WTC11 (cell line): ENCODE measurements around the gene SPATA19. TPM values are rescaled to one million over a fixed set of nuclear protein-coding genes. Genes with fewer than 3 reads are reported as not detected.

Experiments used
- ATAC-seq: fragments of 200-7000 bp; cut with Tn5 transposase; 2 replicates; pipeline ENCODE4 v1.10.0; 2021; ENCODE audit warnings: mild to moderate bottlenecking, moderate library complexity
- CTCF ChIA-PET: fragments of 300-600 bp; sonication (Branson Sonifier 250); formaldehyde crosslinking; loops from one replicate; lab custom pipeline; 2021; ENCODE audit warnings: antibody characterized with exemption; lab: Charles Lee
- POLR2A ChIA-PET: fragments of 350-600 bp; sonication (Branson Sonifier 250); formaldehyde crosslinking; loops from one replicate; lab custom pipeline; 2021; ENCODE audit warnings: antibody characterized with exemption; lab: Charles Lee
- DNase-seq: peaks from one replicate; pipeline ENCODE4 v3.0.0; 2021; ENCODE audit warnings: low spot score
- H3K27ac Mint-ChIP-seq: 2 replicates; pipeline ENCODE4 v1.8.0; 2021; ENCODE audit warnings: mixed read lengths
- H3K27me3 Mint-ChIP-seq: 2 replicates; pipeline ENCODE4 v1.8.0; 2021; ENCODE audit warnings: low read depth, mild to moderate bottlenecking, moderate library complexity, mixed read lengths
- H3K36me3 Mint-ChIP-seq: 2 replicates; pipeline ENCODE4 v1.8.0; 2021; ENCODE audit warnings: mixed read lengths
- H3K4me1 Mint-ChIP-seq: 2 replicates; pipeline ENCODE4 v1.8.0; 2022; ENCODE audit warnings: mixed read lengths
- H3K4me3 Mint-ChIP-seq: 2 replicates; pipeline ENCODE4 v1.8.0; 2021; ENCODE audit warnings: mild to moderate bottlenecking, moderate library complexity, mixed read lengths
- H3K9me3 Mint-ChIP-seq: 2 replicates; pipeline ENCODE4 v1.8.0; 2021; ENCODE audit warnings: mixed read lengths
- CREM ChIP-seq: sonication (generic); formaldehyde crosslinking; IDR thresholded peaks from 2 replicates; pipeline ENCODE4 v1.8.1; 2022; ENCODE audit warnings: mild to moderate bottlenecking, missing genetic modification reagents, moderate library complexity
- E2F4 ChIP-seq: sonication (generic); formaldehyde crosslinking; IDR thresholded peaks from 2 replicates; pipeline ENCODE4 v1.8.1; 2022; ENCODE audit warnings: low read depth, mild to moderate bottlenecking, moderate library complexity, missing genetic modification reagents, borderline replicate concordance
- ELF4 ChIP-seq: sonication (generic); formaldehyde crosslinking; IDR thresholded peaks from 2 replicates; pipeline ENCODE4 v1.8.1; 2022; ENCODE audit warnings: low read depth, mild to moderate bottlenecking, moderate library complexity, missing genetic modification reagents
- GRHL2 ChIP-seq: fragments of 250-450 bp; sonication (Bioruptor Pico); IDR thresholded peaks from 2 replicates; pipeline ENCODE4 v1.8.0; 2022; ENCODE audit warnings: mild to moderate bottlenecking, moderate library complexity; ENCODE audit not compliant: insufficient replicate concordance, severe bottlenecking
- GTF2I ChIP-seq: fragments of 250-450 bp; sonication (Bioruptor Pico); conservative IDR thresholded peaks from 2 replicates; pipeline ENCODE4 v1.4.0; 2021; ENCODE audit warnings: mild to moderate bottlenecking
- MXD4 ChIP-seq: fragments of 250-450 bp; sonication (Bioruptor Pico); IDR thresholded peaks from 2 replicates; pipeline ENCODE4 v1.8.0; 2021; ENCODE audit warnings: mild to moderate bottlenecking, moderate library complexity, borderline replicate concordance
- NFATC4 ChIP-seq: fragments of 250-450 bp; sonication (Bioruptor Pico); IDR thresholded peaks from 2 replicates; pipeline ENCODE4 v1.9.0; 2021; ENCODE audit warnings: mild to moderate bottlenecking
- NFYB ChIP-seq: sonication (generic); formaldehyde crosslinking; conservative IDR thresholded peaks from 2 replicates; pipeline ENCODE4 v1.8.0; 2022; ENCODE audit warnings: low read depth, missing genetic modification reagents
- SMAD4 ChIP-seq: sonication (generic); formaldehyde crosslinking; IDR thresholded peaks from 2 replicates; pipeline ENCODE4 v1.8.0; 2022; ENCODE audit warnings: mild to moderate bottlenecking, missing genetic modification reagents
- TEAD4 ChIP-seq: sonication (generic); formaldehyde crosslinking; IDR thresholded peaks from 2 replicates; pipeline ENCODE4 v1.8.0; 2022; ENCODE audit warnings: mild to moderate bottlenecking, missing genetic modification reagents
- ZNF138 ChIP-seq: sonication (generic); formaldehyde crosslinking; conservative IDR thresholded peaks from 2 replicates; pipeline ENCODE4 v1.8.1; 2022; ENCODE audit warnings: mild to moderate bottlenecking, moderate library complexity, missing genetic modification reagents
- ZNF317 ChIP-seq: sonication (generic); formaldehyde crosslinking; IDR thresholded peaks from 2 replicates; pipeline ENCODE4 v1.8.1; 2023; ENCODE audit warnings: low read depth, mild to moderate bottlenecking, moderate library complexity, missing genetic modification reagents, borderline replicate concordance
- ZNF396 ChIP-seq: fragments of 250-450 bp; sonication (Bioruptor Pico); IDR thresholded peaks from 2 replicates; pipeline ENCODE4 v1.8.0; 2021; ENCODE audit warnings: mild to moderate bottlenecking, moderate library complexity, borderline replicate concordance
- ZNF512 ChIP-seq: sonication (generic); formaldehyde crosslinking; IDR thresholded peaks from 2 replicates; pipeline ENCODE4 v1.8.1; 2022; ENCODE audit warnings: missing genetic modification reagents, borderline replicate concordance
- total RNA-seq: library from RNA; stranded (reverse); gene quantifications from 3 replicates; pipeline ENCODE4 v1.2.3, GENCODE V29; 2021

Gene SPATA19
- total RNA-seq, 1 experiment from 2014 or later: not detected

- TF ChIP-seq GRHL2 (CRISPR knock-in tag) (no peak), NFATC4 (no peak), ZNF396 (CRISPR knock-in tag) (no peak), GTF2I (CRISPR knock-in tag) (no peak), SMAD4 (no peak), ELF4 (CRISPR knock-in tag) (no peak), ZNF512 (CRISPR knock-in tag) (no peak)
- TF ChIP-seq, all 79 proteins: peak for 0
Measured at GRCh38 chr11:133833898-133834681, 11.2 kb downstream of the SPATA19 start (continued).

- POLR2A ChIA-PET: no interaction called here
- Mint-ChIP-seq H3K9me3 (peaks cover 9% of the 10 kb centered on the region), H3K27ac (no peak overlapping the region)
- no peak for ATAC-seq
- TF ChIP-seq CREM: no peak
- no peak for TF ChIP-seq MXD4 (CRISPR knock-in tag)
- no peak for TF ChIP-seq ZNF317
- TF ChIP-seq NFYB: no peak
- TF ChIP-seq ZNF396 (CRISPR knock-in tag): no peak
- TF ChIP-seq E2F4 (CRISPR knock-in tag): no peak
- TF ChIP-seq, all 79 proteins: peak for 0
- Mint-ChIP-seq H3K27me3 (no peaks in the 10 kb centered on the region; the same call in 1 of the 2 replicates), H3K36me3 (no peaks in the 10 kb centered on the region), H3K4me1 (peaks cover 19% of the 10 kb centered on the region), H3K4me3 (no peak overlapping the region)
- no peak for DNase-seq
- CTCF ChIA-PET: interaction anchor here (0.7 to 3.8 kb wide), 8 partner anchors 12 to 754 kb away, joined by 3 to 68 read pairs (median 10); no protein-coding TSS in a partner anchor
Measured at GRCh38 chr11:133832991-133833897, 12.1 kb downstream of the SPATA19 start.

GRCh38 chr11:133832096-133832990, 13.0 kb downstream of the SPATA19 start:
- POLR2A ChIA-PET: no interaction called here
- no peak for ATAC-seq
- H3K27ac Mint-ChIP-seq: no peak overlapping the region
- H3K4me3 Mint-ChIP-seq: no peak overlapping the region
- no peaks in the 10 kb centered on the region; the same call in 1 of the 2 replicates for H3K27me3 Mint-ChIP-seq
- H3K4me1 Mint-ChIP-seq: peaks cover 19% of the 10 kb centered on the region
- DNase-seq: no peak
- TF ChIP-seq ZNF138: no peak
- TF ChIP-seq TEAD4 (CRISPR knock-in tag): no peak
- 0 out of 2 replicates have a peak, but pooled peaks cover 3% of the 10 kb centered on the region for H3K9me3 Mint-ChIP-seq
- H3K36me3 Mint-ChIP-seq: no peaks in the 10 kb centered on the region
- CTCF ChIA-PET: interaction anchor here (0.6 to 3.6 kb wide), 5 partner anchors 11 to 753 kb away, joined by 3 to 68 read pairs (median 4); no protein-coding TSS in a partner anchor
